Adrenal gland (tissue), 5 donors: ENCODE results near the gene ITPR1.

Source experiments
- CTCF ChIP-seq, 6 experiments: fragments of 450-650 bp in 4 of 6; fragments of 200-600 bp in 2 of 6; sonication (generic) in 1 of 6; IDR thresholded peaks; 1 replicate in 5 of 6; 2 replicates in 1 of 6; pipeline versions ENCODE4 v1.5.1 to v1.8.0; 2016 to 2021; ENCODE audit warnings: antibody characterized with exemption in 6 of 6, mild to moderate bottlenecking in 2 of 6, moderate library complexity in 1 of 6
- POLR2A ChIP-seq, 2 donors: fragments of 450-650 bp; IDR thresholded peaks; one replicate each; pipeline ENCODE4 v1.6.1; 2017; ENCODE audit warnings: antibody characterized with exemption in 2 of 2, mild to moderate bottlenecking in 2 of 2, moderate library complexity in 1 of 2
- donor health status: DM: no; HTN: no; CAD: no.

GRCh38 chr3:4467522-4467867, 25.7 kb upstream of the ITPR1 start:
- TF ChIP-seq POLR2A (IDR thresholded peaks at IDR 0.05) (no peak), CTCF (IDR thresholded peaks at IDR 0.05) (no peak)
